Esophagus mucosa (tissue), 1 donor: ENCODE results near the gene LSM8. TPM values are rescaled to one million over a fixed set of nuclear protein-coding genes. Genes with fewer than 3 reads are reported as not detected.
"Not testable (repeated sequence)": the region's sequence is repeated elsewhere in the genome, so short reads cannot be mapped to it uniquely, and the experiment has no call there.

Experiments
- ATAC-seq: fragments of 200-7000 bp; cut with Tn5 transposase; one replicate; pipeline ENCODE4 v1.9.1; 2020
- total RNA-seq: library from RNA; stranded (reverse); gene quantifications from one replicate; pipeline ENCODE4 v1.2.4, GENCODE V29; 2023
- donor health status: DM: yes; HTN: yes; CAD: no.

Gene LSM8
- total RNA-seq, 1 donor from 2014 or later, result 17.3 TPM

GRCh38 chr7:118214051-118214832, 30.3 kb downstream of the LSM8 start:
- peak; percentile 75 for ATAC-seq

DNA sequence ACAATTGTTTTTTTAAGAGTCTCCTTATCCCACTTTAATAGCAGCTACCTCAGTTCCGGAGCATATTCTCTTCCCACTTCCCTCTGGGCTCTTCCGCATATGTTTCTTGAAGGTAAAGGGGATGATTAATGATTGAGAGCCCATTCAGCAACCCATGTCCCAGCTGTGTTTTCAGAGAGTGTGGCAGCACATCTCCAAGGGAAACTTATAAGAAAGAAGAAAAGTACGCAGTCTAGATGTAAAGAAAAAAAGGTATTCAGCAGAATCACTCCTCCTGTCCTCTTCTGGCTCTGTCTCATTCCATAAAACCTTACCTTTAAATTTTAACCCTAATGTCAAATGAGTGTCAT, 30.8 kb downstream of the LSM8 start:
- no peak for ATAC-seq

GRCh38 chr7:118217210-118217619, 33.3 kb downstream of the LSM8 start:
- no peak for ATAC-seq

DNA sequence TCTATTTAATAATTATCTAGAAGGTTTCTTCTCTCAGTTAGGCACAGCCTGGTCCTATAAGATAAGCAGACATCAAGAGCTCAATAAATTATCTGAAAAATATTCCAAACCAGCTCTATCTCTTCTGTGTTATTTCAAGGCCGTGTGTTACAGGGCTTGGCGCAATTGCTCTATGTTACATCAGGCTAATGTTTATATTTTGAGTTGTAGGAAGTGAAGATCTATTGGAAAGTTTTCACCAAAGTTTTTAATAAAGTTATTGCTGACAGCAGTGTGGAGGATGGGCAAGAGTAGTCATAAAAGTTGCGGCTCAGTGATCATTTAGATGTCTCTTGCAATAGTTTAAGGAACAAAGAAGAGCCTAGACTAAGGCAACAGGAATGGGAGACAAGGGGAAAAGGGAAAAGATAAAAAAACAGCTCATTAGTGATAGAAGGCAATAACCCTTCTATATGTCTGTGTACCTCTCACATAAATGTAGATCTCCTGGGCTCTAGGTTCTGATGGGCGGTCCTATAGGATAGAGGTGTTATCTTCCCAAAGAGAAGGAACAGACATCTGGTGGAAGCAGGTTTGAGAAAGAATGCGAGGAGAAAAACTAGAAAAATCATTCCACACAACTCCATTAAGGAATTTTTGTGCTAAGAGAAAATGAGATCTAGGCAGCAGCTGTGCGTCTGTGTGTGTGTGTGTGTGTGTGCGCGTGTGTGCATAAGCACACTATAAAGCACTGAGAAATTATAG, 34.6 kb downstream of the LSM8 start:
- no peak for ATAC-seq

- no peak for ATAC-seq
Observed at GRCh38 chr7:118219157-118219512, 35.2 kb downstream of the LSM8 start.

GRCh38 chr7:118220583-118220982, 36.6 kb downstream of the LSM8 start:
- no peak for ATAC-seq

DNA sequence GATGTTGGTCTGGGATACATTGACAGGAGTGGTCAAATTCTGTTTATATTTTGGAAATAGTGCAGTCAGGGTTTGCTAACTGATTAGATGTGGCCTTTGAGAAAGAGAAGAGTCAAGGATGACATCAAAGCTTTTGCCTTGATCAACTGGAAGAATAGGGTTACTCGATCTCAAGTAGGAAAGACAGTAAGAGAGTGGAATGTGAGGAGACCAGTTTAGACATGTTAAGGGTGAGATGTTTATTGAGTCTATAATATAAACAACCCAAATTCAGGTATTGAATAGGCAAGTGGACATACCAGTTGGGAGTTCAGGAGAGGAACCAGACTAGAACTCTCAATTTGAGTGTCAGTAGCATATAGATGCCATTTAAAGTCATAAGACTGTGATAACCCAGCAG, 38.6 kb downstream of the LSM8 start:
- no peak for ATAC-seq

GRCh38 chr7:118224521-118224920, 40.6 kb downstream of the LSM8 start, which contains the start of gene ANKRD7:
Gene ANKRD7, plus strand, starts transcription at chr7:118224704. Its CDS starts 127 bp downstream, at chr7:118224831.
- ATAC-seq, result no peak

DNA sequence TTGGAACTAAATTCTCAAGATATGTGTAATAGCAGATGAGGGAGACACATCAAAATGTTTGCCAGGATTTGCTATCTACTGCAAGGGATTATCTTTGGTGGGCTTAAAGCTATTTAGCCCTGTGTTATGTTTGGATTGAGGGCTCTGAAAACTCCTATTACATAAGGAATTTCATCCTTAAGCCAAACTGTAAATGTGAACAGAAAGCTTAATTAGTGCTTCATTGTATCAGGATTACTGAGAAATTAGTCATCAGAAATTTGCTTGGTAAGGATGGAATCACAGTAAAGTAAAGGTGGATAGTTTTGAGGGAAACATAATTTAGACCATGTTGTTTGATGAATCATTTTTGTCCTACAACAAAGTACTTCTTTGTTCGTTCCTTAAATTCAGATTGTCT, 48.9 kb downstream of the LSM8 start:
- ATAC-seq, result no peak

DNA sequence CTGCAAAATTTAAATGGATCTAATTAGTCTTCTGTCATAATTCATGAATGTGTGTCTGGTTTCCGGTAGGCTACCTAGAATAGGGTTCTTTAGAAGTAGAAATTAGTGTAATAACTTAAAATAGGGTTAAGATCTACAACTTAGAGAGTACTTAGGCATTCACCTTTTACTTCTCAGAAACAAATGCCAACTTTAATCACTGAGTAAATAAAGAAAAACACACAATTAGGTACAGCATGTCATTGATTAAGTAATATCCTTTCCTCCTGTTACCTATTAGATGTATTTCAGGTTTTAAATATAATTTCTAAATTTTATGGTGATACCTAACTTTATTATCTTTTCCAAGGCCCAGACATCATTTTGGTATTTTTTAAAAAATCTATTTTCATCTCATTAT, 49.8 kb downstream of the LSM8 start:
- ATAC-seq, result no peak

DNA sequence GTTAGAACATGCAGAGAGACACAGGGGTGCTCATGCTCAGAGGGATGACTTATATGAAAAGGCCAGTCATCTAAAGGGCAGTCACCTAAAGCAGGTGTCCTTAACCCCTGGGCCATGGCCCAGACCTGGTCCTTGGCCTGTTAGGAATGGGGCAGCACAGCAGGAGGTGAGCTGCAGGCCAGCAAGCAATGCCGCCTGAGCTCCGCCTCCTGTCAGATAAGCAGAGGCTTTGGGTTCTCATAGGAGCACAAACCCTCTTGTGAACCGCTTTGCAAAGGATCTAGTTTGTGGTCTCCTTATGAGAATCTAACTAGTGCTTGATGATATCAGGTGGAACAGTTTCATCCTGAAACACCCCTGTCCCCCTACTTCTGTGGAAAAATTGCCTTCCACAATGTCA, 55.0 kb downstream of the LSM8 start:
- no peak for ATAC-seq

DNA sequence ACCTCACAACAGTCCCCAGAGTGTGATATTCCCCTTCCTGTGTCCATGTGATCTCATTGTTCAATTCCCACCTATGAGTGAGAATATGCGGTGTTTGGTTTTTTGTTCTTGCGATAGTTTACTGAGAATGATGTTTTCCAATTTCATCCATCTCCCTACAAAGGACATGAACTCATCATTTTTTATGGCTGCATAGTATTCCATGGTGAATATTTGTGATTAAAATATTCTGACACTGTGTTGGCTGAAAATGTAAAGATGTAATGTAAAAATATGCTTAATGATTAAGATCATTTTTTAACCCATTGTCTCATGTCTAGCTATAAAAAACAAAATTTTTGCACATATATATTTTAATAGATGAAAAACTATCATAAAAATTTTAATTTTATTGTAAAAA, 56.4 kb downstream of the LSM8 start:
- not testable (repeated sequence) for ATAC-seq

Other genes starting within 250 kb of the LSM8 start
- not detected for gene ANKRD7, start 40.5 kb downstream of the LSM8 start, total RNA-seq